GM12873 (cell line): ENCODE data around the gene ASB2.
A peak's percentile ranks its signal among the peaks of the same experiment; 100 is the strongest.

Source experiments
- TF ChIP-seq, protein P1 (sequence below): IDR thresholded peaks from 2 replicates; pipeline ENCODE4 v1.5.1; 2012; ENCODE audit warnings: low read depth, mild to moderate bottlenecking, moderate library complexity, low read length, control low read depth; ENCODE audit not compliant: insufficient read depth; ENCODE audit errors: missing control alignments

ASB2 gene

DNA sequence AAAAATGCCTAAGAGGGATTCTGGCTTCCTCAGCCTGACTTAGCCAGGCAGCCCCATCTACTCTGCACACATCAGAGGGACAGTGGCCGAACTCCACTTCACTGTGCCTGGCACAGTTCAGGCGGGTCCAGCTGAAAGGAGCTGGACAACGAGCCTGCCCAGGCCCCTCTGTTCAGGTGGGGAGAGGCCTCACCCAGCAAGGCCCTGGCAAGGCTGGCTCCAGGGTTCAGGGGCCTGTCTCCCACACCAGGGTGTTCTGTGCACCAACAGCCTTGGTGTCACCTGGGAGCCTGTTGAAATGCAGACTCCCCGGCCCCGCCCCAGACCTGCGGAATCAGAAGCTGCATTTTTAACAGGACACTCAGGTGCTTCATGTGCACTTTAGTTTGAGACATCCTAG, 39.4 kb downstream of the ASB2 start:
- TF ChIP-seq, protein P1, sequence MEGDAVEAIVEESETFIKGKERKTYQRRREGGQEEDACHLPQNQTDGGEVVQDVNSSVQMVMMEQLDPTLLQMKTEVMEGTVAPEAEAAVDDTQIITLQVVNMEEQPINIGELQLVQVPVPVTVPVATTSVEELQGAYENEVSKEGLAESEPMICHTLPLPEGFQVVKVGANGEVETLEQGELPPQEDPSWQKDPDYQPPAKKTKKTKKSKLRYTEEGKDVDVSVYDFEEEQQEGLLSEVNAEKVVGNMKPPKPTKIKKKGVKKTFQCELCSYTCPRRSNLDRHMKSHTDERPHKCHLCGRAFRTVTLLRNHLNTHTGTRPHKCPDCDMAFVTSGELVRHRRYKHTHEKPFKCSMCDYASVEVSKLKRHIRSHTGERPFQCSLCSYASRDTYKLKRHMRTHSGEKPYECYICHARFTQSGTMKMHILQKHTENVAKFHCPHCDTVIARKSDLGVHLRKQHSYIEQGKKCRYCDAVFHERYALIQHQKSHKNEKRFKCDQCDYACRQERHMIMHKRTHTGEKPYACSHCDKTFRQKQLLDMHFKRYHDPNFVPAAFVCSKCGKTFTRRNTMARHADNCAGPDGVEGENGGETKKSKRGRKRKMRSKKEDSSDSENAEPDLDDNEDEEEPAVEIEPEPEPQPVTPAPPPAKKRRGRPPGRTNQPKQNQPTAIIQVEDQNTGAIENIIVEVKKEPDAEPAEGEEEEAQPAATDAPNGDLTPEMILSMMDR: no peak

DNA sequence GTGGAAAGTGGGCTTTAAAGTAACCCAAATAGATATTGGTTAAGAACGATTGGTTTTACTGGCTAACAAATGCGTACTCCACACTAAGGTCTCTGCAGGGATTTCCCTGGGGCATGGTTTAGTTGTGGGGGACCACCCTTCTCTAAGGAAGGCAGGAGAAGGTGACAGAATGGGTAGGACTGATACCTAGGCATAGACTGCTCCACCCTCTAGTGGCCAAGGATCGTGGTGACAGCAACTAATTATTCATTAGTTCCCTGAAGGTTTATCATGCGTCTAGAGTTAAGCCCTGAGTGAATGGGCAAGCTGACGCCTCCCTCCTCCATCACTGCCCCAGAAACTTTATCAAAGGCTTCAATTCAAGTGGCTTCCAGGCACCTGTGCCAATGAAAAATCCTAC, 40.1 kb downstream of the ASB2 start:
- TF ChIP-seq, protein P1: peak; percentile 85

DNA sequence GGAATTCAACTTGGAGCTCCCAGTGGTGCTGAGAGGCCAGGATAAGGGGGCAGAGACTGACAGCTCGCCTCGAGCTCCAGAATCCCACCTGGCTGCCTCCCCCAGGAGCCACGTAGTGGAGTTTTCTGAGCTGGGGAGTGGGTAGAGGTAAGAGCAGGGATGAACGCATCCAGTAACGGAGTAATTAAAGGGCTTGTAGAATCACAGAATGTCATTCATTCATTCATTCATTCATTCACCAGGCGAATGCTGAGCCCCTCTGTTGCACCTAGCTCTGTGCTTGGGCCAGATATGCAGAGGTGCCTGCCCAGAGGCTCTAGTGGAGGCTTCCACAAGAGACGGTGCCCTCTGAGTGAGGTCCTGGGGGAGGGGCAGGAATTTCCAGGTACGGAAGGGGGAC, 41.2 kb downstream of the ASB2 start:
- TF ChIP-seq, protein P1: no peak

DNA sequence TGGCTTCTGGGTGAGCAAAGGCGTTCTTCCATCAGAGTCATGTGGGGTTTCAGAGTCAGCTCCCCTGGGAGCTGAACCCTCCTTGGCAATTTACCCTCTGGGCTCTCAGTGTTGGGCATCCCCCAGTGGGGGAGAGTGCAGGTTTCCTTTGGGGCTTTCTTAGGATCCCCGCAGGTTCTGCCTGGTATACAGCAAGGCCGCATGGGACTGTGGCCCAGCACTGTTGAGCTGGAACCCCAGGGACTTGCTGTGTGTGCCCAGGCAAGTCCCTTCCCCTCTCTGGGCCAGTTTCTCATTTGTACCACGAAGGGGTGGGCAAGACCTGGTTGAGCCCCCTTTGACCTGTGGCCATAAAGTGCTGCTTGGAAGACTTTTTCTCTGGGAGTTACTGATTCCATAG, 43.7 kb downstream of the ASB2 start:
- TF ChIP-seq, protein P1: no peak

DNA sequence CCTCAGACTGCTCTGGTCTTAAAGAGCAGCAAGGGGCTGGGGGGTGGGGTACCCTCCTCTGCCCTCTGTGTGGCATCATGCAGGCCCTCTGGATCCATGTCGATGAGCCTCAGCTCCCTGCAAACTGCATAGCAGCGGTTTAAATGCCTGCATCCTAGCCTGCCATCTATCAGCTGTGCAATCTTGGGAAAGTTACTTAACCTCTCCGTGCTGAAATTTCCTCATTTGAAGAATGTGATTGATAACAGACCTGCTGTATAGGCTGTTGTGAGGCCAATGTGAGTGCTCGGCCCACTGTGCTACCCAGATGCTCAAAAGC, 45.4 kb downstream of the ASB2 start:
- TF ChIP-seq, protein P1: no peak

DNA sequence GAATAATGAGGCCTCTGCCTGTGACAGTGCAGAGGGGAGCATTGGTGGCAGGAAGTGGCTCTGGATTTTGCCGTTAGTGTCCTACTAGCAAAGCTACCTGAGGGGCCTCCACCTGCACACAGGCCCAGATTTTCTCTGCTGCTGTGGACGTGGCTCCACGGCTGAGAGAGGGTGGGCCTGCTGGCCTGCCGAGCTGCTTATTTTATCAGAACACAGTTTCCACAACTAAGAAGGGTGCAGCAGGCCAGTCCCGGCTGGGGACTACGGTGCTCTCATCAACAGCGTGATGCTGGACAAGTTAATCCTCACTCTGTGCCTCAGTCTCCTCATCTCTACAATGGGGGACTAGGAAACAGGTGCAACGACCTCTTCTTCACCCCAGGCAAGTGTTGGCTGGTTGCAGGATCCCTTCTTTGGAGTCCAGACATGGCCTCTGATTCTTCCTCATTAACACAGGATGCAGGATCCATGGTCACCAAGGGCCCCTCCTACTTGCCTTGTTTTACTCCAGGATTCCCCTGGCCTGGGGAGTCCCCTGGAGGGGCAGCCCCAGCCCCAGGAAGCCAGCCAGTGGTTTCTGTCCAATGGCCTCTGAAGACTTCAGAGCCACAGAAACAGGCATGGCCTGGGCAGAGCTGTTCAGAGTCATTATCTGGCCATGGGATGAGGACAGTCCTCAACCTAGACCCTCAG, 45.9 kb downstream of the ASB2 start:
- TF ChIP-seq, protein P1: no peak

DNA sequence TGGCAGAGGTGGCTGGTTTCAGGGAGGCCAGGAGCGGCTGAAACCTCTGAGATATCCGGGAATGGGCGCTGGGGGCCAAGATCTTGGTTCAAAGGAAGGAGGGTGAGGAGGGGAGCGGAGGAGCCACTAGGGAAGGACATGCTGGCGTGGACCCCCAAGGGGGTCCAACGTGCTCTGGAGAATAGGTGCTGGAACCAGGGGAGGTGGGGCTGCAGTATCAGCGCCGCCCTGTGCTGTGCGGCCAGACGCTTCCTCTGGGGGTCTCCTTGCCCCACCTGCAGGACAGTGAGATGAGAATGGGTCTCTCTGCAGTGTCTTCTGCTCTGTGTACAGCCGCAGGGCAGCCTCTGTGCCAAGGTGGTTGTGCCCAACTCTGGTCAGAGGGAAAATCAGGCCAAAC, 46.7 kb downstream of the ASB2 start:
- TF ChIP-seq, protein P1: no peak
